ENCODE data around the gene LIPN. TPM values are rescaled to one million over a fixed set of nuclear protein-coding genes. Genes with fewer than 3 reads are reported as not detected.
A peak's percentile ranks its signal among the peaks of the same experiment; 100 is the strongest.

LIPN gene
- total and polyA plus RNA-seq, 2 experiments from 2014 or later, result not detected

DNA sequence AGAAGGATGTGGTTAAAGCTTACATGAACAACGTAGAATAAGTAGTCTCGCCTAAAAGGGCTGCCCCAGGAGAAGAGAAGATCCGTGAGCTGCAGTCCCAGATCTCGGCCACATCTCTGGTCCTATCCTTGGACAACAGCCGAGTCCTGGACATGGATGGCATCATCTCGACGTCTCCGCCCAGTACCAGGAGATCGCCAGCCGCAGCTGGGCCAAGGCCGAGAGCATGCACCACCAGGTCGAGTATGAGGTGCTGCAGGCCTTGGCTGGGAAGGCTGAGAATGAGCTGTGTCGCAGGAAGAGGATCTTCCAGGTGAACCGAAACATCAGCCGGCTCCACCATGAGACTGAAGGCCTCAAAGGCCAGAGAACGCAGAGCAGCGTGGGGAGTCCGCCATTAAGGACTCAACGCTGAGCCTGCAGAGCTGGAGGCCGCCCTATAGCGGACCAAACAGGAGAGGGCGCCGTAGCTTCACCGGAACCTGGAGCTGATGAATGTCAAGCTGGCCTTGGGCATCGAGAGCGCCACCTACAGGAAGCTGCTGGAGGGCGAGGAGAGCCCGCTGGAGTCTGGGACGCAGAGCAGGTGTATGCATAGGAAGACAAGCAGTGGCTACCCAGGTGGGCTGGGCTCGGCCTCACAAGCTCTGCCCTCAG lies 31.6 kb upstream of the LIPN start:
- Histone ChIP-seq H3K4me1 (ENCODE audit: insufficient read depth) (no peaks in the 10 kb centered on the region), H3F3A (ENCODE audit: insufficient read depth) (no peaks in the 10 kb centered on the region), H3K79me2 (ENCODE audit: insufficient read depth) (no peaks in the 10 kb centered on the region), H3K4me3 (no peak overlapping the region), H3K4me2 (ENCODE audit: unreplicated experiment) (no peak overlapping the region), H3K9ac (no peak overlapping the region), H3K9me2 (ENCODE audit: insufficient read depth) (no peaks in the 10 kb centered on the region), H3K27me3 (replicated peaks; ENCODE audit: insufficient read depth) (peaks cover 17% of the 10 kb centered on the region), H4K20me1 (ENCODE audit: insufficient read depth) (no peaks in the 10 kb centered on the region), H3K27ac (no peak overlapping the region), H2AFZ (no peak overlapping the region), H3K36me3 (ENCODE audit: low read depth) (no peaks in the 10 kb centered on the region), H3K9me3 (ENCODE audit: low read depth) (no peaks in the 10 kb centered on the region)
- 68 to 72% methylated on average over 29 to 30 of the region's 30 CpGs for WGBS, 2 experiments (ENCODE audit: low coverage in 1 of 2, low lambda C conversion rate in 2 of 2, missing lambda C conversion rate in 2 of 2)
- TF ChIP-seq EZH2phosphoT487 (IDR thresholded peaks at IDR 0.05; ENCODE audit: insufficient read depth, low read depth), result no peak
- TF ChIP-seq EZH2 (IDR thresholded peaks at IDR 0.05; ENCODE audit: insufficient read depth, poor library complexity, severe bottlenecking), result no peak
- DNase-seq, result peak; percentile 22
- in situ Hi-C loops (cut with MboI), result no loop called here

DNA sequence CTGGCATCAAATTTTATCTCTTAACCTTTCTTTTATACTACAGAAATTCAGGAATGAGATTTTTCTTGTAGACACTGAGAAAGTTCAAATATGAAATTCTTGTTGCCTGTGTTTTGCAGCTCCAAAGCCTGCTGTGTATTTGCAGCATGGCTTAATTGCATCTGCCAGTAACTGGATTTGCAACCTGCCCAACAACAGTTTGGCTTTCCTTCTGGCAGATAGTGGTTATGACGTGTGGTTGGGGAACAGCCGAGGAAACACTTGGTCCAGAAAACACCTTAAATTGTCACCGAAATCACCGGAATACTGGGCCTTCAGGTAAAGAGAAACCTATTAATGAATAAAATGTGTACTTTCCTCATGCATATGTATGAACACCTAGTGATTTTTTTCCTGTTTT lies 29.0 kb upstream of the LIPN start:
- H3K9ac ChIP-seq, result no peak overlapping the region
- peaks cover 7% of the 10 kb centered on the region for H3K4me1 ChIP-seq (ENCODE audit: insufficient read depth)
- no peak for DNase-seq
- in situ Hi-C loops (cut with MboI), result no loop called here
- no peaks in the 10 kb centered on the region for H3K9me3 ChIP-seq (ENCODE audit: low read depth)
- no peak for TF ChIP-seq EZH2phosphoT487 (IDR thresholded peaks at IDR 0.05; ENCODE audit: insufficient read depth, low read depth)
- no peak for TF ChIP-seq EZH2 (IDR thresholded peaks at IDR 0.05; ENCODE audit: insufficient read depth, poor library complexity, severe bottlenecking)
- no peaks in the 10 kb centered on the region for H4K20me1 ChIP-seq (ENCODE audit: insufficient read depth)
- no peak overlapping the region for H3K4me3 ChIP-seq
- no peaks in the 10 kb centered on the region for H3K36me3 ChIP-seq (ENCODE audit: low read depth)
- H3K79me2 ChIP-seq (ENCODE audit: insufficient read depth), result no peaks in the 10 kb centered on the region
- peaks cover 9% of the 10 kb centered on the region; the same call in 1 of the 2 replicates for H3K27me3 ChIP-seq (replicated peaks; ENCODE audit: insufficient read depth)
- H3F3A ChIP-seq (ENCODE audit: insufficient read depth), result 0 out of 2 replicates have a peak, but pooled peaks cover 6% of the 10 kb centered on the region
- H3K27ac ChIP-seq, result no peak overlapping the region
- no peak overlapping the region for H3K4me2 ChIP-seq (ENCODE audit: unreplicated experiment)
- 65 to 71% methylated on average over 4 of the region's 4 CpGs for WGBS, 2 experiments (ENCODE audit: low coverage in 1 of 2, low lambda C conversion rate in 2 of 2, missing lambda C conversion rate in 2 of 2)
- 0 out of 2 replicates have a peak, but pooled peaks cover 4% of the 10 kb centered on the region for H3K9me2 ChIP-seq (ENCODE audit: insufficient read depth)
- no peak overlapping the region for H2AFZ ChIP-seq

DNA sequence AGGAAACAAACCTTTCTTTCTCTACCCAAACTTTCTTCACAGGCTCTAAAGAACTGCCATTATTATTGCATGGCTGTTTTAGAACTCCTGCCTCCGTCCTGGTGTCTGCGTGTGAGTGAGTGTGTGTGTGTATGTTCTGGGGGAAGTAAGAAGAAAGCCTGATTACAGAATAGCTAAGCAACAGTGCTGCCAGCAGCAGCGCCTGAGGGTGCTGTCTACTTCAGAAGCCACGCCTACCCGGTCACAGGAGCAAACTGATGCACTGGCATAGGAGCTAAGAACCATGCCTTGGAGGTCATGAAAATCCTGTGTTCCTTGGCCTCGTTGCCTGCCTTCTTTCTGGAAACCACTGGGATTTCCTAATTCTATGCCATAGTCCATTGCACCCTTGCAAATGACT lies 28.5 kb upstream of the LIPN start:
- WGBS, 2 experiments (ENCODE audit: low coverage in 1 of 2, low lambda C conversion rate in 2 of 2, missing lambda C conversion rate in 2 of 2), result 81% methylated on average over 6 of the region's 6 CpGs
- in situ Hi-C loops (cut with MboI), result no loop called here
- Histone ChIP-seq H3K4me2 (ENCODE audit: unreplicated experiment) (no peak overlapping the region), H3F3A (ENCODE audit: insufficient read depth) (0 out of 2 replicates have a peak, but pooled peaks cover 7% of the 10 kb centered on the region), H2AFZ (no peak overlapping the region), H3K36me3 (ENCODE audit: low read depth) (no peaks in the 10 kb centered on the region), H3K4me3 (no peak overlapping the region), H3K79me2 (ENCODE audit: insufficient read depth) (no peaks in the 10 kb centered on the region), H3K27ac (no peak overlapping the region), H4K20me1 (ENCODE audit: insufficient read depth) (no peaks in the 10 kb centered on the region), H3K4me1 (ENCODE audit: insufficient read depth) (peaks cover 12% of the 10 kb centered on the region), H3K9me3 (ENCODE audit: low read depth) (no peaks in the 10 kb centered on the region), H3K27me3 (replicated peaks; ENCODE audit: insufficient read depth) (peaks cover 9% of the 10 kb centered on the region; the same call in 1 of the 2 replicates), H3K9ac (no peak overlapping the region), H3K9me2 (ENCODE audit: insufficient read depth) (0 out of 2 replicates have a peak, but pooled peaks cover 4% of the 10 kb centered on the region)
- DNase-seq, result peak; percentile 12
- TF ChIP-seq EZH2 (IDR thresholded peaks at IDR 0.05; ENCODE audit: insufficient read depth, poor library complexity, severe bottlenecking), result no peak
- TF ChIP-seq EZH2phosphoT487 (IDR thresholded peaks at IDR 0.05; ENCODE audit: insufficient read depth, low read depth), result no peak

DNA sequence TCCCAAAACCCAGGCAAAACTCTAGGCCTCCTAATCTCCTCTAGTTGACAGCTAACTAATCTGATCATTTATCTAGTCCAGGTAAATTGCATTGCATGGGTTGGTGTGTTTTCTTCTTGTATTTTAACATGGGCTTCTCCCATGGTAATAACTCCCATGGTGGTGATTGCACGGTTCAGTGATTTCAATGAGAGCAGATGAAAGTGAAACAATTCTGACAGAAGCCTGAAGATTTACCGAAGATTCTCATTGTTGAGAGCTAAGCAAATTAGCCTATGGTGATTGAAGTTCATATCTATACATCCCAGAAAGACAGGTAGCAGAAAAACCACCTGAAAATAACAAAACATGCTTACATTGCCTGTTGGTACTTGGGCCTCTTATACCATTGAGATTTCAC lies 26.6 kb upstream of the LIPN start:
- Histone ChIP-seq H3F3A (ENCODE audit: insufficient read depth) (0 out of 2 replicates have a peak, but pooled peaks cover 7% of the 10 kb centered on the region), H3K9me2 (ENCODE audit: insufficient read depth) (0 out of 2 replicates have a peak, but pooled peaks cover 4% of the 10 kb centered on the region), H3K79me2 (ENCODE audit: insufficient read depth) (no peaks in the 10 kb centered on the region), H4K20me1 (ENCODE audit: insufficient read depth) (no peaks in the 10 kb centered on the region), H2AFZ (no peak overlapping the region), H3K4me3 (no peak overlapping the region), H3K27ac (no peak overlapping the region), H3K27me3 (replicated peaks; ENCODE audit: insufficient read depth) (no peaks in the 10 kb centered on the region), H3K9me3 (ENCODE audit: low read depth) (no peaks in the 10 kb centered on the region), H3K4me2 (ENCODE audit: unreplicated experiment) (no peak overlapping the region), H3K36me3 (ENCODE audit: low read depth) (no peaks in the 10 kb centered on the region), H3K4me1 (ENCODE audit: insufficient read depth) (peaks cover 14% of the 10 kb centered on the region), H3K9ac (no peak overlapping the region)
- no peak for TF ChIP-seq EZH2 (IDR thresholded peaks at IDR 0.05; ENCODE audit: insufficient read depth, poor library complexity, severe bottlenecking)
- no peak for TF ChIP-seq EZH2phosphoT487 (IDR thresholded peaks at IDR 0.05; ENCODE audit: insufficient read depth, low read depth)
- in situ Hi-C loops (cut with MboI), result no loop called here
- DNase-seq, result no peak
- 77 to 78% methylated on average over 2 of the region's 2 CpGs for WGBS, 2 experiments (ENCODE audit: low coverage in 1 of 2, low lambda C conversion rate in 2 of 2, missing lambda C conversion rate in 2 of 2)
